Stimulated activated CD8-positive, alpha-beta memory T cell treated with anti-CD3 and anti-CD28 coated beads, Interleukin-15, amount 100 ng/mL, for 48 hours (primary cell): Measurements from ENCODE around the gene TGFBR1.
"Not testable (repeated sequence)": the region's sequence is repeated elsewhere in the genome, so short reads cannot be mapped to it uniquely, and the experiment has no call there.

Source experiments
- DNase-seq, 2 donors: peaks; one replicate each; pipeline ENCODE4 v3.0.0-alpha.2; 2020; ENCODE audit warnings: low read depth in 2 of 2

The TGFBR1 gene

GRCh38 chr9:99189186-99189585, 84.3 kb downstream of the TGFBR1 start:
- DNase-seq: no peak

GRCh38 chr9:99189887-99190596, 85.1 kb downstream of the TGFBR1 start:
- DNase-seq: no peak

DNA sequence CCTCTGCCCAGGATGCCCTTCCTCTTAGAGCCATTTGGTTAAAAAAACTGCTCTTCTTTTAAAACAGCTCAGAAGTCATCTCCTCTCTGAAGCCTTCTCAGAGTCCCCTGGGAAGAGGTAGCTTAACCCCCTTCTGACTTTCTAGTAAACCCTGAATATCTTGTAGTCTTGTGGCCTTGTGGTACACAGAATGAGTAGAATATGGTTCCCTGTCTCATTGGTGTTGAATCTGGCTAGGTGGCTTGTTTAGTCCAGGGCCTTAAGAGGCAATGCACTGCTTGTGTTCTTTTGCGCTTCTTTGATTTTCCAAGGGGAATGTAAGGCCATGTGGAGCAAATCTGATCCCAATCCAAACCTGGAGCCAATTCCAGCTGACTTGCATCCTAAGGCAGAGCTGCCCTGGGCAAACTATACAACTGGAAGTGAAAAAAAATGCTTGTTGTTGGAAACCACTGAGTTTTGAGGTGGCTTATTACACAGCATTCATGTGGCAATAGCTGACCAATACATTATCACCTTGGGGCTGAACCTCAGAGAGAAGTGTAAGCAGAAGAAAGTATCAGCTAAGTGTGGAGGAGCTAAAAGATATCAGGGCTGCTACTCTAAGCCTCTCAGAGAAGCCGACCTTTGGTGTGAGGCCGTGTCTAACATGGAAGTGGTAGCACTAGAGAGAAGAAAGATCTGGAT, 85.8 kb downstream of the TGFBR1 start:
- DNase-seq: no peak

GRCh38 chr9:99192786-99193465, 88.0 kb downstream of the TGFBR1 start:
- no peak for DNase-seq

DNA sequence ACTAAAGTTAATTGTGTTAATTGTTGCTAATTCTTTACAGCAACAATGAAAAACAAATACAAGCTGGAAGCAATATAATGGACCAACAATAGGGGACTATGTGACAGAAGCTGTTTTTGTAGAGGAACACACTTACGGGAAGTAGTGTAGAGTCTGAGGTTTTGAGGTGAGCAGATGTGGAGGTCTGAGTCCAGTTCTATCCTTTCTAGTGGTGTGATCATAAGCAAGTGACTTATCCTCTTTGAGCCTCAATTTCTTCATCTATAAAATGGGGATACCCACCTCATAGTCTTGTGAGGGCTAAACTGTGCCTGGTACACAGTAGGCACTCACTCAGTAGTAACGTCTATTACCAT, 88.5 kb downstream of the TGFBR1 start:
- DNase-seq: no peak

- DNase-seq: not testable (repeated sequence)
These were observed 91.6 kb downstream of the TGFBR1 start for GRCh38 chr9:99196484-99196883.

- DNase-seq: no peak
These were observed 92.3 kb downstream of the TGFBR1 start for GRCh38 chr9:99197124-99197630.

- no peak for DNase-seq
These were observed 93.1 kb downstream of the TGFBR1 start for GRCh38 chr9:99197987-99198386.

GRCh38 chr9:99199938-99200539, 95.1 kb downstream of the TGFBR1 start:
- no peak for DNase-seq

- no peak for DNase-seq
These were observed 96.7 kb downstream of the TGFBR1 start for GRCh38 chr9:99201603-99202002.
